Ramos (cell line): ENCODE measurements around the gene CPT1B.

Experiments used
- in situ Hi-C: fragments of 300-500 bp; cut with MboI; formaldehyde crosslinking; loops from one replicate; pipeline ENCODE4 v1.14.3; 2022; ENCODE audit warnings: low sequenced_read_pairs; ENCODE audit not compliant: unreplicated experiment

The CPT1B gene

DNA sequence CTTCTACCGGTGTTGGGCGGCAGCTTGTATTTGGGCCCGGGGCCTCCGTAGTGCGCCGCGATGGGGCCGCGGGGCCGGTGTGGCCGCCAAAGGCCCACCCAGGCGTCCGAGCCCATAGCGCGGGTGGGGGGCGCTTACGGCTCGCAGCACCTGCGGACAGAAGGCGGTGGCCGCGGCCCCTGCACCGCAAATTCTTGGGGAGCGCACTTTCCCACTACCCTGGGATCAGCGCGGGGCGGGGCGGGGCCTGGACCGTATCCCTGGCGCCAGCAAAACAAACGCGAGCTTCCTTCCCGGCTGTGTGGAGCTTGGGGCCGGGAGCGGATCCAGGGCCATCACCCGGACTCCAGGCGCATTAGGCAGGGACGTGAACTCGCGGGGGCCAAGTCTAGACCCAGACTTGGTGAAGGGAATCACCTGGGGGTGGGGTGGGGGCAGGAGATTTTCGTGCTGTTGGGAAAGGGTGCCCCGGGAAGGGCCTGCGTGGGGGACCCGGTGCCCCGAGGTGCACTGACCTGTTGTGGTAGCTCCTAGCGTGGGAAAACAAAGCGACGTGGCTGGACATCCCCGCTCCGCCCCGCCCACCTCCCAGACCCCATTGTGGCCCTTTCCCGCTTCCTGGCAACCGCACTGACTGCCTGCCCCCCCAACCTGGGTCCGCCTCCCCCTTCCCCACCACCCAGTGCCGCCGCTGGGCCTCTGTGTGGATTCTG is 46.1 kb downstream of the CPT1B start:
- in situ Hi-C loops = loop anchor here (5.0 kb wide), 1 partner anchor 90 kb away; no protein-coding TSS in a partner anchor

DNA sequence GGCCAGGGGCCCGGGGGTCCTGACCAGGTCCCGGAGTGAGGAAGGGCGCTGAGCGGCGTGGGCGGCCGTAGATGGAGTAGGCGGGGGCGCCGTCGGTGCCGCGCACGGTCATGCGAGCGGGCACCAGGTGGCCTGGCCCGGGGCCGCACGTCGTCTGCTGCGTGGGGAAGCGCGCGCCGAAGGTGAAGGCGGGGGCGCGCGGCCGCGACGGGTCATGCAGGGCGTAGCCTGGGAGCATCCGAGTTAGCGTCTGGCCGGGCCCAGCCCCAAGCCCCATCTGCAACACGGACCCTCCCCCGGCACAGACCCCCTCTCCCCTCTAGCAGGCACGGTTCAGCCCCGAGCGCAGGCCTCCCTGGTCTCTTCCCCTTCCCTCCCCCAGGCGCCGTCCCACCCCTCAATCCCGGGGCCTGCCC is 46.7 kb downstream of the CPT1B start:
- in situ Hi-C loops = loop anchor here (5.0 kb wide), 1 partner anchor 91 kb away; no protein-coding TSS in a partner anchor

DNA sequence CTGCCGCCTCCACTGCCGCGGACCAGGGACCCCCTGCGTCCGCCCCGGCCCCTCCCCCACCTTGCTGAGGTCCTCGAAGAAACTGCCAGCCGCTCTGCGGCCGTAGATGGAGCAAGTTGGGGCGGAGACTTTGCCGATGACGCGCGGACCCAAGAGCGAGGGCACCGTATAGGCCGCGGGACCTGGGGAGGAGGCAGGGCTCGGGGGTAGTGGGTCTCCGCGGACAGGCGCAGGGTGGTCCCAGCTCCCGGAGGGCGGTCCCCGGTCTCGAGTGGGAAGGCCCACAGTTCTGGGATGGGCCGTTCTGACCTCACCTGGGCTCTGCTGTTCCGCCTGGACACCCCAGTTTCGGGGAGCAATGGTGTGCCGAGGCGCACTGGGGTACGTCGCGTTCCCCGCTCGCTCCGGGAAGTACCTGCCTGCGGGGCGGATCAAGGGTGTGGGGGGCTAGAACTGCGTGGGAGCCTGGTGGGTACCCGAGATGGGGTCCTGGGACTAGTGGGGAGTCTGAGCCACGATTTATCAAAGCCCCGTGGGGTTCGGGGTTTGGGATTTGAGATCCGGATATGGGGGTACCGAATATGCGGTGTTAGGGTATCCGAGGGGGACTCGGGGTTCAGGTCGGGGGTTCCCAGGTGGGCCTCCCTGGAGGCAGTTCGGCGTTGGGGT is 47.2 kb downstream of the CPT1B start:
- in situ Hi-C loops = loop anchor here (5.0 kb wide), 1 partner anchor 91 kb away; no protein-coding TSS in a partner anchor

DNA sequence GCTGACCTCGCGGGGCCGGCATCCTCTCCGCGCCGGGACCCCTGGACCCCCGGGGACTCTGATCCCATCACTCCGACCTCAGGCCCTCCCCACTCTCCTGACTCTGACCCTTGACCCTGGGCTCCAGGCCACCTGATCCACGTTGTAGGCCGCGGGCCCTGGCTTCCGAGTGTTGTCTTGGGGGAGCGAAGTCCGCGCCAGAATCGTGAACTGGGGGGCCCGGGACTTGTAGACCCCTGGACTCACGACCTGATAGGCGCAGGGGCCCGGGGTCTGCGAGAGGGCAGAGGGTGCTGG is 47.7 kb downstream of the CPT1B start:
- in situ Hi-C loops = loop anchor here (5.0 kb wide), 1 partner anchor 92 kb away; no protein-coding TSS in a partner anchor

DNA sequence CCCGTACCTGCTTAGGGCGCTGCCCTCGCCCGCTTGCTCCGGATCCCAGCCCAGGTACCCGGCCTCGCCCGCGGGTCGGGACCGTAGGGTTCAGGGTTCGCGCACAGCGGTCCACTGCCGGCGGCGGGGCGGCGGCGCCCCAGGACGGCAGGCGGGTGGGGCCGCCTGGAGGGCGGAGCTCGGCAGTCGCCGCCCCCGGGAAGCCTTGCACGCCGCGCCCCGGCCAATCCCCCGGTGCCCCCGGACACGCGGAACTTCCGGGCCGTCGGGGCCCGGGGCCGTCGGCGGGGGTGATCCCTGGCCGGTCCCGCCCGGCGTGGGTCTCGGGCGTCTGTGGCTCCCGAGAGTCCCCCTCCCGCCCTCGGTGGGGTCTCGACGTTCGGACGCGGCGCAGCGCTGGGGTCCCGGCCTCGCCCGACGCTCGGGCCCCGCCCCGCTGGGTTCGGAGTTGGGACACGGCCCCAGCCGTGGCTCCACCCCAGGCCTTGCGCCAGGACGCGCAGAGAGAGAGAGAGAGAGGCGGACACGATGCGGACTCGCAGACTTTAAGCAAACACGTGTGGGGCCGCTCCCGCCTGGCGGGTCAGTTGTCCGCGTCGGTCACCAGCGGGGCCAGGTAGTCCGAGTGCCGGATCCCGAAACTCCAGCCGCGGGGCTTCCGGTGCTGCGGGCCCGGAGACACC is 48.2 kb downstream of the CPT1B start, which contains the start of gene TYMP:
TYMP (minus strand) TSS at position 116 of the 683 bp plus-strand sequence. CDS start 303 bp downstream, outside the sequence.
- in situ Hi-C loops = loop anchor here (5.0 kb wide), 1 partner anchor 92 kb away; no protein-coding TSS in a partner anchor

DNA sequence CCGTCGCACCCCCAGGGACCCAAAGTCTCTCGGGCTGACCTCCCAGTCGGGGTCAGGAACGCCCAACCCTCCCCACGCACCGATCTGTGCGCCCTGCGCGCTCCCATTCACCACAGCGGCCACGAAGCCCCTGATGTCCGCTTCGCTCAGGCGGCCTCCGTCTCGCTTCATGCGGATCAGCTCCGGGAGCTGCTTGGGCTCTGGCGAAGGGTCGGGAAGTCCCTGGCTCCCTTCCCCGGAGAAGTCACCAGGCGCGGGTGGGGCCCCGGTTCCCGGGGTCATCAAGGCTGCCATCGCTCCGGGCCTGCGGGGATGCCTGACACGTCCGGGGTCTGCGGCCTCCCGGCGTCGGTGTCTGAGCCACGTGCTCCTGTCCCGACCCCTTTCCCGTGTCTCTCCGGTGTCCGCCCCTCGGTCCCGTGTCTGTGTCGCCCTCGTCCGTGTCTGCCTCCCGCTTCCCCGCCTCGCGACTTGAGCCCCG is 48.8 kb downstream of the CPT1B start:
- in situ Hi-C loops = no loop called here

DNA sequence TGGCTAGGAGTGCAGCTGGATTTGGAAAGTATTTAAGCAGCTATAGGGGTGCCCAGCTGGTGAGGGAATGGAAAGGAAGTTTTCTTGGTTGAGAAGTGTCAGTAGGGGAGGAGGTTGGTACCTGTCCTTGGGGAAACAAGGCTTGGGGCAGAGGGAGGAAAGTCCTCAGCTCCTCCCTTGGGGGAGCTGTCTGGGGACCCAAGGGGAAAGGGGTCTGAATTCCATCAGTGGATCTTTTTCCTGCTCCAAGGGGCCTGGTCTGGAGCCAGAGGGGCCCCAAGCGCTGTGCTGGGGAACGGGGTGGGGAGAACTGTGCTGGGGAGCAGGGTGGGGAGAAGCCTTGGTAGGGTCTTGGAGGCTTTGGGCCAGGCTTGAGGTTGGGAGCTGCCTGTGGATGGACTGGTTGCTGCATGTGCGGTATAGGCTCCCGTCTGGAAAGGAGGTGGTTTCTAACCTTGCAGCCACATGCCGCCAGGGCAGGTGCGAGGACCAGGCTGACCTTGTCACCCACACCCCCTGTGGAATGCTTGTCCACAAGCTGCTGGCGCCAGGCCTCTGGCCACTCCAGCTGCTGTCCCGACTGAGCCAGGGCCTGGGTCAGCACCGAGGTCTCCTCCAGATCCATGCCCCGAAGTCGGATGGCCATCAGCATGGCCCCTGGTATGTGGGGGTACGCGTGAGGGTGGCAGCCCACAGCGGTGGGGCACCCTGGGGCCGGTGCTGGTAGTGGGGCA is 49.4 kb downstream of the CPT1B start:
- in situ Hi-C loops = no loop called here

DNA sequence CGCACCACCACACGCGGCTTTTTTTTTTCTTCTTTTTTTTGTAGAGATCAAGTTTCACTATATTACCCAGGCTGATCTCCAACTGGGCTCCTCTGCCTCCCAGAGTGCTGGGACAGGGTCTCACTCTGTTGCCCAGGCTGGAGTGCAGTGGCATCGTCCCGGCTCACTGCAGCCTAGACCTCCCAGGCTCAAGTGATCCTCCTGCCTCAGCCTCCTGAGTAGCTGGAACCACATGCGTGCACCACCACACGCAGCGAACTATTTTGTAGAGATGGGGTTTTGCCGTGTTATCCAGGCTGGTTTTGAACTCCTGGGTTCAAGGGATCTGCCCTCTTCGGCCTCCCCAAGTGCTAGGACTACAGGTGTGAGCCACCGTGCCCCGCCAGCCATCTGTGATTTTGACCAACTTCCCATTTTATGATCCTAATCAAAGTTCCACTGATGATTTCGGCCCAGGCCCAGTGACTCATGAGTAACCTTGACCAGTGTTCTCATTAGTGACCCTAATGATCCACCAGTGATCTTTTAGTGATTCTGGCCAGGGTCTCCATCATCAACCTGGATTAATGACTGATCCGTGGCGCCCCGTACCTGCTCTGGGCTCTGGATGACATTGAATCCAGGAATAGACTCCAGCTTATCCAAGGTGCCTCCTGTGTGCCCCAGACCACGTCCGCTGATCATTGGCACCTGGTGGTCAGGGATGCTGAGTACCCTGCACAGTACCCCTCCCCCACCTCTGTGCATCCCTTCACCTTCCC is 50.1 kb downstream of the CPT1B start:
- in situ Hi-C loops = no loop called here

DNA sequence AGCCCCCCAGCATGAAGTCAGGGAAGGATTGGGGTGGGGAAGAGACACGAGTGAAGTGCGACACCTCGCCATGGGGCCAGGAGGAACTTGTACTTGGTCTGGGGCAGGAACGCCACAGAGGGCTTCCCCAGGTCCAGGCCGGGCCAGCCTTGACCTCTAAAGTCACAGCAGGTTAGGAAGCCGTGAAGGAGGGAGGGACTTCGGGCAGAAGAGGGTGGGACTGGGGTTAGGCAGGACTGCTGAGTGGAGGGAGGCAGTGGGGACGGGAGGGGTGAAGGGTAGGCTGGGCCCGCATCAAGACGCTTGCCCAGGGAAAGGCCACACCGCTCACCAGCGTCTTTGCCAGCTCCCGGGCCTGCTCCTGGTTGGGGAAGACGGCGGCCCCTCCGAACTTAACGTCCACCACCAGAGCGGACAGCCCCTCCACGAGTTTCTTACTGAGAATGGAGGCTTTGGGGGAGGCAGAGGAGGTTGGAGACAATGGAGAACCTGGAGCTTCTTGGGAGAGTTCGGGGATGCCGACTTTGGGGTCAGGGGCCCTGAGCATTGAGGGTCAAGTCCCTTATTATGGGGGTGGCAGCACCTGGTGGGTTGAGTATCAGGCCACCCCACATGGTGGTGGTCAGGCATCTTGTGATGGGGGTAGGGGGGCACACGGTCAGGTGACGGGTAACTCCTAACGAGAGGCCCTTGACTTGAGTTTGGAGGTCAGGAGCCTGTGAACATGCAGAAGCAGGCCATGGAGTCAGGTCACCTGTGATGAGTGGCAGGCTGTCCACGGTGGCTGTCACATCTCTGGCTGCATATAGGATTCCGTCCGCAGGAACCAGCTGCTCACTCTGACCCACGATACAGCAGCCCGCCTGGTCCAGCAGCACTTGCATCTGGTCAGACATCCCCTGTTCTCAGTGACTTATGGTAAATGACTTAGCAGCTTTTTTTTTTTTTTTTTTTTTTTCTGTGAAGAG is 51.1 kb downstream of the CPT1B start:
- in situ Hi-C loops = no loop called here

DNA sequence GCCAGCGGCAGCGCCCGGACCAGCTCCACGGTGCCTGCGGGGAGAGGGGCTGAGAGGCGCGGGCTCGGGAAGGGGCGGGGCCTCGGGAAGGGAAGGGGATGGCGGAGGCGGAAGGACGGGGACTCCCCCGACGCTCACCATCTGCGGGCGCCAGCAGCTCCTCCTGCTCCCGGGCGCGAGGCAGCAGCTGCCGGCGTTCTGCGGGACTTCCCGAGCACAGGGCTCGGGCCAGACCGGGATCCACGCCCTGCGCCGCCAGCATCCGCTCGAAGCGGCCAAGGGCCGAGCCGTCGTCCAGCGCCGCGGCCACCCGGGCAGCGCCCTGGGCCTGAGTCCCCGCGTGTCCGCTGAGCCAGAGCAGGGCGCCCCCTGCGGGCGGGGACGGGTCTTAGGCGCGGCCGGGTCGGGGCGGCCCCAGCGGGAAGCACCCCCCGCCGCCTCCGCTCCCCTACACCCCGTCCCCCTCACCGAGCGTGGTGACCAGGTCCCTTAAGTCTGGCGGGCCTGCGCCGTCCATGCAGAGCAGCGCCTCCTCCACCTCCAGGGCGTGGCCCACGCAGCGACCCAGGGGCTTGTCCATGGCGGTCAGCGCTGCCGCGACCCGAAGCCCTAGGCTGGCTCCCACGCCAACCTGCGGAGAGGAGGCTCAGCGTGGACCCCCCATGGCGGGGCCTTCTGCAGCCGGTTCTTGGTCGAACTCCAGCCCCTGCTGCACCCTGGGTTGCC is 52.0 kb downstream of the CPT1B start:
- in situ Hi-C loops = no loop called here

DNA sequence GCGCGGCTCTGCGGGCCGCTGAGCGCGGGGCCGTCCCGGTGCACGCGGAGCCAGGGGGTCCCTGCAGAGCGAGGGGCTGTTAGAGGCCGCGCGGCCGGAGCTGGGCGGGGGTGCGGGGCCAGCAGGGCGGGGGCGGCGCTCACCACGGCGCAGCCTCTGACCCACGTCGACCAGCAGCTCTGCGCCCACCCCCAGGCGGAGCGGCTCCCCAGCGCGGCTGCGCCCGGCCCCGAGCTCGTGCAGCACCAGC is 52.4 kb downstream of the CPT1B start:
- in situ Hi-C loops = no loop called here

DNA sequence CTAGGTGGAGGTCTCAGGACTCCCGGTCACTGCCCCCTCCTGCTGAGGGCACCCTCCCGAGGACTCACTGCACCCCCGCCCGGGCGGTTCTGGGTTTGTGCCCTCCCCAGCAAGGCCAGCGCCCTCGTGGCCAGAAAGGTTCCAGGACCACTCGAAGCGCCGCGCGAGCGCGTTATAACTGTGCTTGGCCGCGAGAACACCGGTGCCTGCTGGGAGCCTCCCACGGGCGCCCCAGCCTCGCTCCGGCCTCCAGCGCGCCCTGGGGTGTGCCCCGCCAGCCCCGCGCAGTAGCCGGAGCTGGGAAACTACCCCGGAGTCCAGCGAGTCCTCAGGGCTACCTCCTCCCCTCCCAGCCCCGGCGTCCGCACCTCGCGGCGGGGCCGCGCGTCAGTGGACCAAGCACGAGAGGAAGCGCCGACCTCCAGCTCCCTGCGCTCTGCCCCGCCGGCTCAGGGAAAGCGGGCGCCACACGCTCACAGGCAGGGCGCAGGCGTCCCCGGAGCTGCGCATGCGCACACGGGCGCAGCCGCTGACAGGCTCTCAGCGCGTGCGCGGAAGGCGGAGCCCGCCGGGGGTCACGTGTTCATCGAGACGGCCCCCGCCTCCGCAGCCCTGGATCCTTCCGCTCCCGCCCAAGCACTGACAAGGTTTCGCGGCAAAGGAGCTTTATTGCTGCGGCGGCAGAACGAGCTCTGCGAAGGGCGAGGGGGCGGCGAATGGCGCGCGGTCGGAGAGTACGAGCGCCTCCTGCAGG is 52.9 kb downstream of the CPT1B start, which contains the start of gene SCO2:
SCO2 (minus strand) TSS at position 495 of the 754 bp plus-strand sequence. CDS start 1,187 bp downstream, outside the sequence.
- in situ Hi-C loops = no loop called here

DNA sequence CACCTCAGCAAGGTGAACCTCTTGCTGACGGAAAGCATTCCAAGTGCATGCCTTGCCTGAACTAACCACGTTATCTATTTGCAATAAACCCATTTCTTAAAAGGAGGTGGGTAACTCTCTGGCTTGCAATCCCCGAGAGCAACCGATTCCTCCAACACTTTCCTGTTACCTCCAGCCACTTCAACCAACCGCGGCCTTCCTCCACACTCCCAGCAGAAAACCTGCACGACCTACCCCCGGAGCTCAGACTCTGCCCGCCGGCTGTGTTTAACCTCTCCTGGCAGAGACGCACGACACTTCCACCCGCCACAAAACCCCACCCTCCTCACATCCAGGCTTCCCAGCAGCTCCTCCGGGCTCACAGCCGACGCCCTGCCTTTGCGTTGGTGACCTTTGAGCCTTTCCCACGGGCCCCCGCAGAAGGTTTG is 53.5 kb downstream of the CPT1B start:
- in situ Hi-C loops = no loop called here

DNA sequence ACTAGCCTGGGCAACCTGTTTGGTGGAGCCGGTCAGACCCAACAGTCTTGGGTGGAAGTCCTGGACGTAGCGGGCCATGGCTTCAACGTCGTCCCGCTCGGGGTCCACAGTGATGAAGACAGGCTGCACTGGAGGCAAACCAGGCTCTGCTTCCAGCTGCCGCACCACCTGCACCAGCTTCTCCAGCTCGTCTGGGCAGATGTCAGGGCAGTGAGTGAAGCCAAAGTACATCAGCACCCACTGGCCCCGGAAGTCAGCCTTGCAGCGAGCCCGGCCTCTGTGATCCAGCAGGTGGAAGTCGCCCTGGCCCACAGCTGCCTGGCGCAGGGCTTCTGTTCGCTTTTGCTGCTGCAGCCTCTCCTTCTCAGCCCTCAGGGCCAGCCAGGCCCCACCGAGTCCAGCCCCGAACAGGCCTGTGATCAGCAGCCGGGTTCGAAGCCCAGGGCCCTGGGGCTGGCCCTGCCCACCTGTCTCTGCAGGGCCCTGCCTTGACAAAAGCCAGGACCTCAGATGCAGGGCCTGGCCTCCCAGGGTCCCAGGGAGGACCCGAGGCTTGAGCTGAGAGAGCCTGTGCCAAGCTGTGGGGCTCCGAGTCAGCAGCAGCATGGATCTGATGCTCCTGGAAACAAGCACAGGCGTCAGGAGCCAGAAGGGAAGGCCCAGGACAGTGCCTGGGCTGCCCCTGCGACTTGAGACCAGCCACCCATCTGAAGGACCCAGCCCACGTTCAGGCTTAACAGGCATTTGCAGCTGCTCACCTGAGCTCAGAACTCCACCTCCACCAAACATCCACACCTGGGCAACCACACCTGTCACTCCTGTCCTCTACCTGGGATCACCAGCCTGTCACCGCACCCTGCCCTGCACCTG is 54.2 kb downstream of the CPT1B start:
- in situ Hi-C loops = no loop called here

DNA sequence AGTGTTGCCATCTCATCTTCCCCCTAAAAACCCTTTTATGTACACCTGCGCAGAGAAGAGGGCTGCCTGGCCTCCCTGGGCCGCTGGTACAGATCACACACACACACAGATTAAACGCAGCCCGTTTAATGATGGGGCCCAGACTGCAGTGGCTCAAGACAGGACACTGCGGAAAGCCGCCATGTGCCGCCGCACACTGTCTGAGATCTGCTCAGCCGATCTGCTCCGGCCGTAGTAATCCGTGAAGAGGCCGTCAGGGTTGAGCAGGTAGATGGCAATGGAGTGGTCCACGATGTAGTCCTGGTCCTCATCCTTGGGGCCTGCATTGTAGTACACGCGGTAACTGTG is 54.8 kb downstream of the CPT1B start:
- in situ Hi-C loops = no loop called here

DNA sequence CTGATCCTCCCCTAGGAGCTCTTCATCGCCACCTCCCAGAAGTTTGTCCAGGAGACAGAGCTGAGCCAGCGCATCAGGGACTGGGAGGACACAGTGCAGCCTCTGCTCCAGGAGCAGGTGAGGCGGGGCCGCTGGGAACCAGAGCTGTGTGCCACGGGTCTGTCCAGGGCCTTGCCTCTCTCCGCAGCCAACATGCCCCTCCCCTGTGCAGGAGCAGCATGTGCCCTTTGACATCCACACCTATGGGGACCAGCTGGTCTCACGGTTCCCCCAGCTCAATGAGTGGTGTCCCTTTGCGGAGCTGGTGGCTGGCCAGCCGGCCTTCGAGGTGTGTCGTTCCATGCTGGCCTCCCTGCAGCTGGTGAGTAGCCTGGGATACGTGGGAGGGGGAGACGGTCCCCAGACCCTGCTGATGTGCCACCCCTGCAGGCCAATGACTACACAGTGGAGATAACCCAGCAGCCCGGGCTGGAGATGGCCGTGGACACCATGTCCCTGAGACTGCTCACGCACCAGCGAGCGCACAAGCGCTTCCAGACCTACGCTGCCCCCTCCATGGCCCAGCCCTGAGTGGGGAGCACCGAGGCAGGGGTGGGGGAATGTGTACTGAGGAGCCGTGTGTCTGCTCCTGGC is 55.3 kb downstream of the CPT1B start:
- in situ Hi-C loops = no loop called here
